ENCODE data around the gene APBA1. TPM values are rescaled to one million over a fixed set of nuclear protein-coding genes. Genes with fewer than 3 reads are reported as not detected.

Gene APBA1
- polyA plus RNA-seq, 1 experiment = 4.6 TPM

GRCh38 chr9:69678843-69679538, 6.8 kb upstream of the APBA1 start:
- ChIA-PET CTCF (no interaction called here), POLR2A (no interaction called here)
- DNase-seq (ENCODE audit: low read depth) = no peak
- Histone ChIP-seq H3K27me3 (ENCODE audit: control insufficient read depth, insufficient read depth, low read length) (no peaks in the 10 kb centered on the region), H3K4me3 (ENCODE audit: low read depth, low read length) (no peak overlapping the region), H3K36me3 (ENCODE audit: control insufficient read depth, insufficient read depth, low read length) (no peaks in the 10 kb centered on the region)
- no peak for TF ChIP-seq CTCF (IDR thresholded peaks at IDR 0.05; ENCODE audit: insufficient read depth, low read depth, low read length)

GRCh38 chr9:69677931-69678330, 5.8 kb upstream of the APBA1 start:
- no peak overlapping the region for H3K4me3 ChIP-seq (ENCODE audit: low read depth, low read length)
- ChIA-PET CTCF (interaction anchor here (0.7 kb wide), 2 partner anchors 23 to 42 kb away, joined by 3 read pairs; no protein-coding TSS in a partner anchor), POLR2A (no interaction called here)
- H3K36me3 ChIP-seq (ENCODE audit: control insufficient read depth, insufficient read depth, low read length) = no peaks in the 10 kb centered on the region
- H3K27me3 ChIP-seq (ENCODE audit: control insufficient read depth, insufficient read depth, low read length) = no peaks in the 10 kb centered on the region
- no peak for TF ChIP-seq CTCF (IDR thresholded peaks at IDR 0.05; ENCODE audit: insufficient read depth, low read depth, low read length)
- no peak for DNase-seq (ENCODE audit: low read depth)

DNA sequence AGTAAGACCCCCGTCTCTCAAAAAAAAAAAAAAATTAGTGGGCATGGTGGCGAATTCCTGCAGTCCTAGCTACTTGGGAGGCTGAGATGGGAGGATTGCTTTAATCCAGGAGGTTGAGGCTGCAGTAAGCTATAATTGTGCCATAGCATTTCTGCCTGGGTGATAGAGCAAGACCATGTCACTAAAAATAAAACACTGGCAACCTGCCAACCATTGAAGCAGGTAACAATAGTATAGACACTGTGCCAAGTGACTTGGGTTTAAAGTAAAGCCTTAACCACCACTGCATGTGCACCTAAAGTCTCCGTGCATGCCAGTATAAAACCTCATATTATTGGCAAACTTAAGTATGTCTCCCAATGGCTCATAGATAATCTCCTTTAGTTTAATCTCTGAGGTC, 3.4 kb upstream of the APBA1 start:
- no peak for TF ChIP-seq CTCF (IDR thresholded peaks at IDR 0.05; ENCODE audit: insufficient read depth, low read depth, low read length)
- Histone ChIP-seq H3K4me3 (ENCODE audit: low read depth, low read length) (no peak overlapping the region), H3K36me3 (ENCODE audit: control insufficient read depth, insufficient read depth, low read length) (no peaks in the 10 kb centered on the region), H3K27me3 (ENCODE audit: control insufficient read depth, insufficient read depth, low read length) (no peaks in the 10 kb centered on the region)
- no peak for DNase-seq (ENCODE audit: low read depth)
- POLR2A ChIA-PET = no interaction called here
- CTCF ChIA-PET = interaction anchor here (1.2 kb wide), 1 partner anchor 106 kb away, joined by 3 read pairs; no protein-coding TSS in a partner anchor

DNA sequence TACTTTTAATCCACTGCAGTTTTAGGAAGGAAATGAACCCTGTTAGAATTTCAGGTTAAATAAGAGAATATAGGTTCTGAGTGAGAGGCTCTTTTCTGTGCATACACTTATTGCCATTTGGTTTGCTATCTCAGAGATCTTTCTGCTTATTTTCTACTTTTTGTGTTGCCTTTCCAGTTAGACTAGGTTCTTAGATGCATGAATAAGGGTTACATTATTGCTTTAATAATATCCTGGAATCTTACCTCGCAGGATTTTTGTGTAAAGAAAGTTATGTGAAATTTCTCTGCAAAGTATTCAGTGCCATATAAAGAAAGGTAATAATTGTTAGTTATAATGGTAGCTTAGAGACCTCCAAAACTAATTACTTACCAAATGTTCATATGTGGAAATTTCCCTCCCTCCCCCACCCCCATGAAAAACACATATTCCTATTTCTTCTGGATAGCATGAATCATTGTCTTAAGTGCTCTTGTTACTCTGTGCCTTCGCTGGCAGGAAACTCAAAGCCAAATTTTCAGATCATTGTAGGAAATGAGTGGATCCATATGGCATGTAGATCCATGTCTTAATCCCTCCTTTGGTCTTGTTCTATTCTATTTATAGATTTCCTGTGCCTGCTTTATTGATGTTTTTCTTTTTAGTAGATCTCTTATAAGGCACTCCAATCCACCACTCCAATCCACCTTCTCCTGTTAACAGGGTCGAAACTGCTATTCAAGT, 2.7 kb upstream of the APBA1 start:
- no peak overlapping the region for H3K4me3 ChIP-seq (ENCODE audit: low read depth, low read length)
- POLR2A ChIA-PET = no interaction called here
- no peak for TF ChIP-seq CTCF (IDR thresholded peaks at IDR 0.05; ENCODE audit: insufficient read depth, low read depth, low read length)
- DNase-seq (ENCODE audit: low read depth) = peak; percentile 78
- no peaks in the 10 kb centered on the region for H3K27me3 ChIP-seq (ENCODE audit: control insufficient read depth, insufficient read depth, low read length)
- H3K36me3 ChIP-seq (ENCODE audit: control insufficient read depth, insufficient read depth, low read length) = no peaks in the 10 kb centered on the region
- CTCF ChIA-PET = interaction anchor here (0.7 to 1.5 kb wide), 2 partner anchors 140 to 198 kb away, joined by 3 read pairs; no protein-coding TSS in a partner anchor

- no peak for DNase-seq (ENCODE audit: low read depth)
- POLR2A ChIA-PET = no interaction called here
- Histone ChIP-seq H3K36me3 (ENCODE audit: control insufficient read depth, insufficient read depth, low read length) (no peaks in the 10 kb centered on the region), H3K4me3 (ENCODE audit: low read depth, low read length) (no peak overlapping the region), H3K27me3 (ENCODE audit: control insufficient read depth, insufficient read depth, low read length) (no peaks in the 10 kb centered on the region)
- CTCF ChIA-PET = interaction anchor here (0.7 to 2.2 kb wide), 13 partner anchors 9 to 887 kb away, joined by 3 to 19 read pairs (median 3); no protein-coding TSS in a partner anchor
- TF ChIP-seq CTCF (IDR thresholded peaks at IDR 0.05; ENCODE audit: insufficient read depth, low read depth, low read length) = no peak
Observed at GRCh38 chr9:69674112-69674685, 2.0 kb upstream of the APBA1 start.

All from BJ (cell line).